GM19452 (cell line): ENCODE results near the gene DOCK4.

ENCODE experiments used
- ATAC-seq: cut with Tn5 transposase; IDR thresholded peaks from one replicate; pipeline ENCODE4 v1.9.1; 2021; ENCODE audit not compliant: unreplicated experiment

Gene DOCK4

DNA sequence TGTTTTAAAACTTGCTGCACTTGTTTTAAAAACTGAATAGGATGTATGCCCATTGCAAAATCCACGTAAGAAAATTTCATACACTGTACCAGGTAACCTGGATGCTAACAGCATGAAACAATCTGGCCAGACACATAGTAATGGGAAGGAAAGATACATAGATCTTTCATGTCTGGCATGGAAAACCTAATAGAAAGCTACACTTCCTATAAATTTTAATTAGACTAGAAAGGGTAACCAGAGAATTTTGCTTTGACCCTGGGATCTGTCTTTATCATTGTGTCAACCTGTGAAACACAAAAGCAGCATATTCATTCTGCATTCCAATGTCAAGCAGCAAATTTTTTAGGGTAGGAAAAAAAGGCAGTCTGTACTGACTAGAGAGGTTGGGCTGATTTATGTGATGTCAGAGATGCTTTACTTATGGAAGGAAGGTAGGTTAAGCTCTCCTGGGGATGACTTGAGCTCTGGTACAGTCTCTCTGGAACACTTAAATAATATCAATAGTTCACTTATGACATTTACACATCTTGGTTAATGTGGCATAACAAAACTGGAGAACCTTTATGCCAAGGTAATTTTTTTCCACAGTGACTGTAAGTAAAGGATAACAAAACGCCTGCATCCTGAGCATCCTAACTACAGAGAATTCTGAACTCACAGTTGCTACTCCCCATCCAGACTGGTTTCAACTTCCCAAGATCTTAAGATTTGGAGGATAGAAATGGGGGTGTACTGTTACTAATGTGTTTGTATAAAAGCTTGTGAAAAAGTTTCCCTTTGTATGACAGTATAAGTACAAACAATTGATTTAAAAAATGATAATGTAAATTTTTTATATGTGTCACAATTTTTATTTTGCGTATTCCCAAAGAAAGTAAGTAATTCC, 44.7 kb downstream of the DOCK4 start:
- ATAC-seq, result no peak

GRCh38 chr7:112160771-112161150, 45.4 kb downstream of the DOCK4 start:
- no peak for ATAC-seq

DNA sequence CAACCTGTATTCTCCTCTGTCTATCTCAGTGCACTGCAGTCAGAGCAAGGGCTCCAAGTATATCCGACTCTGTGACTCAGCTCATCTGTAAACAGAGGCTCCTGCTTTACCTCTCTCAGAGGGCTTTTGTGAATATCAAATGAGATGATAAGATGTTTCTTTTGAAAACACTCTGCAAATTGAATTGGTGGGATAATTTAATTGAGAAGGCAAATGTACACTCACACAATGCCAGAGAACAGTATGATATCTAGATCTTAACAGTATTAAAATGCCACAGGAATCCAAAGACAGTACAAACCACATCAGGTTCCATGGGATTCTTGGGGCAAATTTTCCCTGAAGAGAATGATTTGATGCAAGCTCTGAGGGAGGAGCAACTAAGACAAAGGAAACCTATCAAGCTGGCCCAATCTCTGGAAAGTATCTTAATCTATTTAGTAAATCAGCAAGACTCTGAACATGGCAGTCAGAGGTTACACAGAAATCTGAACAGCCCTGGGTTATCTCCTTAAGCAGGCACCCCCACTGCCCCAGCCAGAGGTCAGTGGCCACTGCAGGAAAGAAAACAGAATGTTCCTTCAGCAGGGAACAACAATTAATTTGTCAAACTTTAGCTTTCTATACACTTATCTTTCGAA, 45.9 kb downstream of the DOCK4 start:
- no peak for ATAC-seq

- ATAC-seq, result no peak
Observed at GRCh38 chr7:112159351-112159750, 46.8 kb downstream of the DOCK4 start.

GRCh38 chr7:112157072-112157471, 49.1 kb downstream of the DOCK4 start:
- ATAC-seq, result no peak

GRCh38 chr7:112156412-112156811, 49.8 kb downstream of the DOCK4 start:
- no peak for ATAC-seq

DNA sequence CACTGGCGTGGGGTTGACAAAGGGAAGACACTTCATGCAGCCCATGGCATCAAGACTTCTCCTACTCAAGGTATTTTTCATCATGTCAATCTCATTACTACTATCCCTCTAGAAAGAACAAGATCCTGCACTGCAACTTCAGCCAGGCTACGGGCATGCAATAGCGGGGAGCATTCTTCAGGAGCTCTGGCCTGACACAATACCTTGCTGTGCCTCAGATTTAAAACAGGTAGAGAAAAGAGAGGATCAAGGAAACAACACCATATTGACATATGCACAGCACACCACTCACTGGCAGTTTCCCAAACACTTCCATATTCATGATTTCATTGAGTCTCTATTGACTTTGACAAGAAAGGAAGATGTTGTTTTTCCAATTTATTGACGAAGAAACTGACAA, 51.5 kb downstream of the DOCK4 start:
- ATAC-seq, result no peak

DNA sequence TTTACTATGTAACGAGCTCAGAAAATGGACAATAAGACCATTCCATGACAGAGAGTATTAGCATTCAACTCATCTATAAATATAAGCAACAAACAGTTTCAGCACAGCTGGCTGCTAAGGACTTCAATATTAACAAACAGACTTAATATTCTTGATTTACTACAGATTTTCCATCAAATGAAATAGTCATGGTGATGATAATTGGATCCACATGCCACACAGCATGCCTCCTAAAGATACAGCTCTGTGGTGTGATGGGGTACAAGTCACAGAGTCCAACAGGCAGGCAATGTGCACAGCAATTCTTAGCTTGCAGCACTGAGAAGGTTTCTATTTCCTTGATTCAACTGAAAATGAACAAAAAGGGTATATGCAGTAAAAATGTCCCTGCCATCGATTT, 54.0 kb downstream of the DOCK4 start:
- ATAC-seq, result no peak

- no peak for ATAC-seq
Observed at GRCh38 chr7:112150823-112151641, 55.2 kb downstream of the DOCK4 start.

DNA sequence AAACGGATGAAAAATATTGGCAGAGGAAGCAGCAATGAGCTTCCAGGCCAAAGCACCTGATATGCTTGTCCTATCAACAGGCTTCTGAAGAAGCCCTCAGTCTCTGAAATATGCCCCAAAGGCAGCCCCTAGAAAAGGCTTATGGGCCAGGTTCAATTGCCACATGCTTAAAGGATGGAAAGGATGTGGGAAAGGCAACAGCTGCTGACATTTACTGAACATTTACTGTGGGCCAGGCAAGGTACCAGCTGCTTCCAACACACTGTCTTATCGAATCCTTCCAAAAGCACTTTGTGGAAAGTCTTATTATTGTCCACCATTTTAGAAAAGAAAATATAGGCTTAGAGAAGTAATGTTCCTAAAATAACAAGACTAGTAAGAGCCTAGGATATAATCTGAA, 56.5 kb downstream of the DOCK4 start:
- ATAC-seq, result no peak

DNA sequence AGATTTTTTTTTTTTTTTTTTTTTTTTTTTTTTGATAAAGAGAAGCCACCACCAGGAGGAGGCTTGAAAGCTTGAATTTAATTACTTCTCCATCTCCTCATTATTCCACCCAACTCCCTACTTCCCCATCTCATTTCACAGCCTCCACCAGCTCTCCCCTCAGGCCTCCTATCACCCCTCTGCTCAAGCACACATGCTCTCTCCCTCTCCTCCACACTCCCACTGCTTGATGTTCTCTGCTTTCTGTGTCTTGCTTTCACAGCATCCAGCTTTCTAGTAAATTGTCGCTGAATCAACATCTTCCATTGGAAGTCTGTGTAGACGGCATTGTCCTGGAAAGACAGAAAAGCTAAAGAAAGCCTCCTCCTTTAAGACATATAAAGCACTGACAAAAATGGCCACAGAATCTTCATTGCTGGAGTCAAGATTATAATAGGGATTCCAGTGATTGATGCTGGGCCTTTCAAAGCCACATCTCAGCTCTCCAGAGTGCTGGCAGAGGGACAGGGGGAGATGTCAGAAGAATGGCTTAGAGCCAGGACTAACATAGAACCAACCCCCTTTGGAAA, 58.3 kb downstream of the DOCK4 start:
- ATAC-seq, result no peak

DNA sequence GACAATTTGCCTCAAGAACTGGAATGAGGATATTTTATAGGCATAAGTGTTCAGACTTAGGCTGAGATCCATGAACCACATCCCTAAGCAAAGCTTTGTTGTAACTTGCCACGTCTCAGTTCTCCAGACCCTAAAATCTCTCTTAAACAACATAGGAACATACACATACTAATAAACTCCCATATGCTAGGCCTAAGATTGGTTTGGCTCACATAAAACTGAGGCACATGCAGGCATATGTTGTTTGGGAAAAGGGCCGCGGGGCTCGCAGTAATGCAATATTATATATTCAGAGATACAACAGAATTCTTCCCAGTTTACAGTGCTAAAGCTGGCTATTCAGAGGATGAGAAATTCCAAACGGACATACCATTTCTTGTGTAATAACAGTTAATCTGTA, 61.0 kb downstream of the DOCK4 start:
- no peak for ATAC-seq

GRCh38 chr7:112144284-112145059, 61.7 kb downstream of the DOCK4 start:
- ATAC-seq, result no peak

DNA sequence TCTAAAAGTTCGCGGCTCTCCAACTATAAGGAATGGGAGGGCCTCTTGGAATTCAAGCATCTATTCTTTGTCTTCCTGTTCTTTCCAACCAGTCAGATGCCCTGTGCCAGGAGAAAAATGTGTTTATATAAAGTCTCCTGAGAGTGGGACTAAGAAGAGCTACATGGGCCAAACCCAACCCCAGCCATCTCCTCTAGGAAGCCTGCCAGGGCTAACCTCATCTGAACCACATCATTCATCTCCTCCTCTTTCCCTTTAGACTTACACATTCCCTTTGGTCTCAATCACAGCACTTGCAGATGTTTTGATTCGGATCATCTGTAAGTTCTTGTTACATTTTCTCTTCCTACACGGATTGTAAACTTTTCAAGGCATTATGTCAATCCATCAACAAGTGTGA, 62.6 kb downstream of the DOCK4 start:
- ATAC-seq, result no peak

GRCh38 chr7:112143136-112143535, 63.1 kb downstream of the DOCK4 start:
- ATAC-seq, result no peak

GRCh38 chr7:112140600-112140999, 65.6 kb downstream of the DOCK4 start:
- ATAC-seq, result no peak

DNA sequence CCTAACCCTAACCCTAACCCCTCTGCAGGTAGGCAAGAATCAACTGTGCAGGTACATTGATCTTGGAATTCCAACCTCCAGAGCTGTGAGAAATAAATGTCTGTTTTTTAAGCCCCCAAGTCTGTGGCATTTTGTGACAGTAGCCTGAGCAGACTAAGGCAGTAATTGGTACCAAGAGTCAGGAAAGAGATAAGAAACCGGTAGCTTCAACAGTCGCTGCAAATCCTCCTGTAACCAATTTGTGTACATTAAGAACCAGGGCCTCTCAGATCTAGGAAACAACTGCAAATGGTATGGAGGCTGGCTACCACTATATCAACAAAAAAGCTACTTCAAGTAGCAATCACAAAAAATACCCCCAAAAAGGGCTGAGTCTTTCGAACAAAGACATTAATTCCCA, 67.3 kb downstream of the DOCK4 start:
- no peak for ATAC-seq

DNA sequence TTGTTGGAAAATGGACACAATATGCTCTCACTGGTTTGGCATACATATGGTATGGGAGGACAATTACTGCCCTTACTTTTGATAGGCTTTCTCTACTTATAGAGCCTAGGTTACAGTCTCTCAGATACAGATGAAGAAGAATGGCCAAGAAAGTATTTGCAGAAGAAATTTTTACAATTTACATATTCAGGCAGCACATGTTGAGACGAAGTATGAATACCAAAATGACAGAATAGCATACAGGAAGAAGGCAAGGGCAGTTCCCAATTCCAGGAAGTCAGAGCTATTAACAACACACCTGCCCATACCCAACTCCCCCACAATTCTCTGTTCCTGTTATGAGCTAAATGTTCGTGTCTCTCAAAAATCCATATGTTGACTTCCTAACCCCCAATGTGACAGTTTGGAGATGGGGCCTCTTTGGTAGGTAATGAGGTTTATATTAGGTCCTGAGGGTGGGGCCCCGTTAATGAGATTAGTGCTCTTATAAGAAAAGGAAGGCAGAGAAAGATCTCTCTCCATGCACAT, 67.8 kb downstream of the DOCK4 start:
- no peak for ATAC-seq

GRCh38 chr7:112137141-112138101, 68.8 kb downstream of the DOCK4 start:
- no peak for ATAC-seq
